CD14-positive monocyte (primary cell): ENCODE data around the gene FKBP1A. TPM values are rescaled to one million over a fixed set of nuclear protein-coding genes. Genes with fewer than 3 reads are reported as not detected.
A peak's percentile ranks its signal among the peaks of the same experiment; 100 is the strongest.

ENCODE experiments used
- DNase-seq, 3 donors: peaks; one replicate each; pipeline ENCODE4 v3.0.0-alpha.2; 2011 to 2022
- H2AFZ ChIP-seq: 2 replicates; pipeline ENCODE4 v1.6.0; 2012; ENCODE audit warnings: mild to moderate bottlenecking, low read depth, low read length, inconsistent platforms; ENCODE audit not compliant: insufficient read depth, poor library complexity, severe bottlenecking
- H3K27ac ChIP-seq, 2 donors: 1 replicate in 1 of 2; 2 replicates in 1 of 2; pipeline ENCODE4 v1.5.1; 2012 to 2013; ENCODE audit warnings: low read length in 2 of 2, control low read depth in 1 of 2, inconsistent platforms in 1 of 2, low read depth in 1 of 2, mild to moderate bottlenecking in 1 of 2
- H3K27me3 ChIP-seq, 2 donors: one replicate each; pipeline versions ENCODE4 v1.6.0 to v1.6.1; 2011 to 2013; ENCODE audit warnings: low read length in 2 of 2; ENCODE audit not compliant: control insufficient read depth in 2 of 2, insufficient read depth in 2 of 2
- H3K36me3 ChIP-seq, 2 donors: replicated peaks in 1 of 2; 1 replicate in 1 of 2; 2 replicates in 1 of 2; pipeline versions ENCODE4 v1.5.1 to v1.6.1; 2012 to 2013; ENCODE audit warnings: low read length in 2 of 2, control low read depth in 1 of 2, inconsistent platforms in 1 of 2, mild to moderate bottlenecking in 1 of 2; ENCODE audit not compliant: insufficient read depth in 2 of 2, control insufficient read depth in 1 of 2
- H3K4me1 ChIP-seq, 2 donors: 1 replicate in 1 of 2; 2 replicates in 1 of 2; pipeline versions ENCODE4 v1.5.1 to v1.6.1; 2012 to 2013; ENCODE audit warnings: low read length in 2 of 2, control low read depth in 1 of 2, inconsistent platforms in 1 of 2, mild to moderate bottlenecking in 1 of 2, moderate library complexity in 1 of 2; ENCODE audit not compliant: insufficient read depth in 2 of 2, control insufficient read depth in 1 of 2
- H3K4me2 ChIP-seq: replicated peaks from 2 replicates; pipeline ENCODE3; 2012; ENCODE audit warnings: low read length, moderate library complexity, mild to moderate bottlenecking; ENCODE audit not compliant: poor library complexity, severe bottlenecking; ENCODE audit errors: extremely low read depth
- H3K4me3 ChIP-seq, 3 experiments: fragments of 200-600 bp in 1 of 3; sonication (generic) in 1 of 3; replicated peaks in 1 of 3; 1 replicate in 2 of 3; 2 replicates in 1 of 3; pipeline ENCODE4 v1.5.1; 2011 to 2013; ENCODE audit warnings: low read length in 3 of 3, mild to moderate bottlenecking in 3 of 3, control low read depth in 2 of 3, low read depth in 2 of 3, inconsistent platforms in 1 of 3, moderate library complexity in 1 of 3
- H3K79me2 ChIP-seq: 2 replicates; pipeline ENCODE4 v1.6.0; 2012; ENCODE audit warnings: mild to moderate bottlenecking, control low read depth, inconsistent platforms, low read length, moderate library complexity; ENCODE audit not compliant: insufficient read depth
- H3K9ac ChIP-seq: 2 replicates; pipeline ENCODE4 v1.6.0; 2017; ENCODE audit warnings: low read length, mild to moderate bottlenecking; ENCODE audit not compliant: insufficient read depth, poor library complexity, severe bottlenecking
- H3K9me3 ChIP-seq, 2 donors: replicated peaks in 1 of 2; 1 replicate in 1 of 2; 2 replicates in 1 of 2; pipeline versions ENCODE4 v1.5.1 to v1.6.1; 2012 to 2013; ENCODE audit warnings: low read length in 2 of 2, control low read depth in 1 of 2; ENCODE audit not compliant: control insufficient read depth in 1 of 2, insufficient read depth in 1 of 2
- H4K20me1 ChIP-seq: 2 replicates; pipeline ENCODE4 v1.6.0; 2012; ENCODE audit warnings: mild to moderate bottlenecking, low read length, control low read depth, moderate library complexity; ENCODE audit not compliant: insufficient read depth
- H3K27ac Mint-ChIP-seq, 7 donors: one replicate each; pipeline ENCODE4 v1.8.0; 2020; ENCODE audit warnings: mild to moderate bottlenecking in 7 of 7, mixed read lengths in 7 of 7, moderate library complexity in 6 of 7, inconsistent platforms in 2 of 7
- H3K27me3 Mint-ChIP-seq, 3 donors: one replicate each; pipeline ENCODE4 v1.8.0; 2021 to 2022; ENCODE audit warnings: low read depth in 3 of 3, mild to moderate bottlenecking in 3 of 3, mixed read lengths in 3 of 3, moderate library complexity in 3 of 3, inconsistent platforms in 1 of 3
- H3K36me3 Mint-ChIP-seq, 2 donors: one replicate each; pipeline ENCODE4 v1.8.0; 2020; ENCODE audit warnings: mixed read lengths in 2 of 2, inconsistent platforms in 1 of 2, mild to moderate bottlenecking in 1 of 2
- H3K4me1 Mint-ChIP-seq: one replicate; pipeline ENCODE4 v1.8.0; 2020; ENCODE audit warnings: mild to moderate bottlenecking, mixed read lengths
- H3K4me3 Mint-ChIP-seq, 2 donors: one replicate each; pipeline ENCODE4 v1.8.0; 2020; ENCODE audit warnings: mild to moderate bottlenecking in 2 of 2, mixed read lengths in 2 of 2, moderate library complexity in 1 of 2
- H3K9me3 Mint-ChIP-seq, 7 donors: one replicate each; pipeline ENCODE4 v1.8.0; 2020 to 2022; ENCODE audit warnings: mixed read lengths in 7 of 7, mild to moderate bottlenecking in 6 of 7, moderate library complexity in 6 of 7, inconsistent platforms in 2 of 7
- CTCF ChIP-seq: fragments of 200-600 bp; IDR thresholded peaks from one replicate; pipeline ENCODE4 v1.8.0; 2022; ENCODE audit warnings: antibody characterized with exemption, mild to moderate bottlenecking
- WGBS: methylation state at CpG from one replicate; pipeline ENCODE4 v1.1.5; 2013; ENCODE audit warnings: missing lambda C conversion rate; ENCODE audit not compliant: insufficient coverage; 5-methylcytosine and 5-hydroxymethylcytosine counted together
- intact Hi-C, 2 donors: fragments of 100-400 bp; cut with micrococcal nuclease; formaldehyde crosslinking; loops; one replicate each; pipeline versions ENCODE4 v1.15.0 to v1.15.1; 2023
- polyA plus RNA-seq, 3 donors: library from polyadenylated mRNA; depleted of rRNA in 1 of 3; unstranded in 2 of 3; stranded (reverse) in 1 of 3; fragments of 300-500 nt in 2 of 3; fragments of >200 nt in 1 of 3; fragmentation: Illumina TruSeq in 2 of 3; gene quantifications; 1 replicate in 2 of 3; 2 replicates in 1 of 3; pipeline ENCODE4 v1.2.3, GENCODE V29; 2012 to 2021

The FKBP1A gene
- polyA plus RNA-seq, 3 donors, result 155 to 268 (median 194) TPM

- no peak overlapping the region for H3K4me2 ChIP-seq
- peaks cover 2 to 9% of the 10 kb centered on the region in 2 donors for H3K27me3 ChIP-seq
- H2AFZ ChIP-seq, result no peak overlapping the region
- peaks cover 0 to 6% of the 10 kb centered on the region in 2 donors for H3K4me1 ChIP-seq
- H3K36me3 ChIP-seq, result no peaks in the 10 kb centered on the region
- H3K27ac ChIP-seq, result no peak overlapping the region
- DNase-seq, result no peak
- peaks cover 9 to 19% (median 14%) of the 10 kb centered on the region in 3 donors for H3K27me3 Mint-ChIP-seq
- no peaks in the 10 kb centered on the region for H4K20me1 ChIP-seq
- peaks cover 7% of the 10 kb centered on the region for H3K4me1 Mint-ChIP-seq
- H3K36me3 Mint-ChIP-seq, result no peaks in the 10 kb centered on the region
- H3K27ac Mint-ChIP-seq, result no peak overlapping the region
- intact Hi-C loops, result no loop called here
- H3K9me3 ChIP-seq, result peaks cover 5 to 6% of the 10 kb centered on the region in 2 donors
- no peak overlapping the region for H3K4me3 Mint-ChIP-seq
- no peak for TF ChIP-seq CTCF
- no peak overlapping the region for H3K4me3 ChIP-seq
- no peak overlapping the region for H3K9ac ChIP-seq
- WGBS, result 100% methylated on average over 1 of the region's 1 CpG
- H3K79me2 ChIP-seq, result no peaks in the 10 kb centered on the region
- H3K9me3 Mint-ChIP-seq, result peaks cover 2 to 14% (median 9%) of the 10 kb centered on the region in 7 donors
These were observed 31.5 kb upstream of the FKBP1A start for GRCh38 chr20:1424336-1424735.

GRCh38 chr20:1423625-1424106 is 30.8 kb upstream of the FKBP1A start:
- peak; percentile 17 for TF ChIP-seq CTCF
- no peak overlapping the region for H3K27ac ChIP-seq
- H3K4me1 ChIP-seq, result peaks cover 0 to 6% of the 10 kb centered on the region in 2 donors
- H3K4me3 ChIP-seq, result no peak overlapping the region
- H3K27me3 ChIP-seq, result peaks cover 0 to 5% of the 10 kb centered on the region in 2 donors
- WGBS, result 55% methylated on average over 4 of the region's 7 CpGs
- no peaks in the 10 kb centered on the region for H3K36me3 ChIP-seq
- no peak overlapping the region for H3K9ac ChIP-seq
- Mint-ChIP-seq H3K27me3 (peaks cover 9 to 17% (median 17%) of the 10 kb centered on the region in 3 donors), H3K36me3 (no peaks in the 10 kb centered on the region), H3K4me3 (no peak overlapping the region), H3K9me3 (peaks cover 4 to 19% (median 10%) of the 10 kb centered on the region in 7 donors), H3K27ac (peak overlapping the region in 2 of 7 donors; percentile 19 to 27), H3K4me1 (peaks cover 7% of the 10 kb centered on the region)
- H3K79me2 ChIP-seq, result no peaks in the 10 kb centered on the region
- intact Hi-C loops, result no loop called here
- H3K4me2 ChIP-seq, result no peak overlapping the region
- H4K20me1 ChIP-seq, result no peaks in the 10 kb centered on the region
- no peak overlapping the region for H2AFZ ChIP-seq
- DNase-seq, result peak; percentile 64 to 81 (median 78)
- peaks cover 5 to 6% of the 10 kb centered on the region in 2 donors for H3K9me3 ChIP-seq
